DMS 273 (cell line): Measurements from ENCODE around the gene CFAP54.
"Not testable (repeated sequence)": the region's sequence is repeated elsewhere in the genome, so short reads cannot be mapped to it uniquely, and the experiment has no call there.

Experiments
- DNase-seq: peaks from one replicate; lab custom pipeline; 2025; ENCODE audit not compliant: unreplicated experiment; lab: John Stamatoyannopoulos, UW

The CFAP54 gene

DNA sequence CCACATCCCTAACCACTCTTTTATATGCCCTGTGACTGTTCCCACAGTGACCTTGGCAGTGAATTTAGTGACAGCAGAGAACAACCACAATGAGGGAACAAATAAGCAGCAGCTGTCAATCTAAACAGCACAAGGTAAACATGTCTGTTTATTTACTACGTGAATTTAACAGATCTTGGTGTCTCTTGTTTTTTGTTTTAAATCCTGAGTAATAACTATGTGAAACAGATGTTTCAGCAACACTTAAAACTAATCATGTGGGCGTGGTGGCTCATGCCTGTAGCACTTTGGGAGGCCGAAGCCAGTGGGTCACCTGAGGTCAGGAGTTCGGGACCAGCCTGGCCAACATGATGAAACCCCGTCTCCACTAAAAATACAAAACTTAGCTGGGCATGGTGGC lies 17.0 kb upstream of the CFAP54 start:
- DNase-seq = peak; percentile 11

GRCh38 chr12:96473394-96474093 lies 15.8 kb upstream of the CFAP54 start:
- no peak for DNase-seq

GRCh38 chr12:96474206-96474605 lies 15.2 kb upstream of the CFAP54 start:
- DNase-seq = no peak

GRCh38 chr12:96478011-96478410 lies 11.4 kb upstream of the CFAP54 start:
- DNase-seq = no peak

GRCh38 chr12:96482086-96482485 lies 7.3 kb upstream of the CFAP54 start:
- no peak for DNase-seq

- no peak for DNase-seq
Measured at GRCh38 chr12:96483116-96483515, 6.3 kb upstream of the CFAP54 start.

- DNase-seq = no peak
Measured at GRCh38 chr12:96486751-96487613, 2.4 kb upstream of the CFAP54 start.

DNA sequence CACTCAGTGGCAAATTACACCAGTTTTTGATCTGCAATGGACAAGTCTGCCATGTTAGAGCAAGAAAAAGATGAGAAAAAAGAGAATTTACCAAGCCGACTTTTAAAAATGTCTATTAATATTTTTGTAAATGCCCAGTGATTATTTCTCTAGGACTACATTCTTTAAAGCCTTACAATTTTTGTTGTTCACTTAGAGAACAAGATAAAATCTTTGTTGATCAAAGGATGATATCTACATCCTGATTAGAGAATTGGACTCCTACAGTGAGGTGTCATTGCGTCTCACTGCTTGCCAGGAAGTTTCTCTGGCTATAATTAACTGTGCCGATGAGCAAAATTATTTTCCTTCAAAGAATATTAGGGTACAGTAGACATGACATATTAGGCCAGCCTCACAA lies 1.7 kb upstream of the CFAP54 start:
- DNase-seq = no peak

- no peak for DNase-seq
Measured at GRCh38 chr12:96493106-96493505, 3.7 kb downstream of the CFAP54 start.

- DNase-seq = not testable (repeated sequence)
Measured at GRCh38 chr12:96494154-96494553, 4.8 kb downstream of the CFAP54 start.

GRCh38 chr12:96495155-96495554 lies 5.8 kb downstream of the CFAP54 start:
- DNase-seq = no peak

GRCh38 chr12:96495841-96496545 lies 6.6 kb downstream of the CFAP54 start:
- no peak for DNase-seq

- no peak for DNase-seq
Measured at GRCh38 chr12:96496944-96497343, 7.6 kb downstream of the CFAP54 start.

- no peak for DNase-seq
Measured at GRCh38 chr12:96497855-96498254, 8.5 kb downstream of the CFAP54 start.

DNA sequence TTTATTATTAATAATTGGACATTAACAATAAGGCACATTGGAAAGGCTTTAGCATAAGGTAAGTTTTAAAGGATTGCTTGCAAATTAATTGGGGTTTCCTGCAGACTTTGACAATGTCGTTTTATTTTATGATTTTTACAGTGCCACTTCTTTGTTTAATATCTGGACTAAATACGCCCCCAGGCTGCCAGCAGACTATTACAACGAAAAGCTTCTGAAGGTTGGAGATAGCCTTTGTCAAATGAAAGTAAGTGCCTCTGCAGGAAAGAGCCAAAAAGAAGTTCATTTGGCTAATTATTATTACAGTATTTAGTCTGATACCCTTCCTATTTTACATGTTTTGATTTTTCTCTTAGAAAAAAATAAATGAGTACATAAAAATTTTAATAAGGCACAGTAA lies 11.3 kb downstream of the CFAP54 start:
- peak; percentile 25 for DNase-seq

- DNase-seq = peak; percentile 30
Measured at GRCh38 chr12:96501133-96501761, 11.9 kb downstream of the CFAP54 start.

DNA sequence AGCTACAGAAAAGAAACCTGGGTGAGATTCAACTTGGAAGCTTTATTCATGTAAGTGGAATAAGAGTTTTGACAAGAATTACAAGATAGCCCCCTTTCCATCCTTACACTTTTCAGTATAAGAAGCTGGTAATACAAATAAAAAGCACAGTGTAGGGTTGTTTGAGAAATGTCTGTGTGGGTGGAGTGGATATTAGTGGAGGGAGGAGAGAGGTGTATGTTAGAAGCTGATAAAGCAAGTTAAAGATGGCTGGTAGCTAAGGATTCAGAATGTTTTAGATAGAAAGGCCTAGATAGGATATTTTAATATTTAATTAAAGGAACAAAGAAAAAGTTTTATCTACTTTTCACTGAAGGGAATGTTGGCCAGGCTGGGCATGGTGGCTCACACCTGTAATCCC lies 12.5 kb downstream of the CFAP54 start:
- DNase-seq = no peak

DNA sequence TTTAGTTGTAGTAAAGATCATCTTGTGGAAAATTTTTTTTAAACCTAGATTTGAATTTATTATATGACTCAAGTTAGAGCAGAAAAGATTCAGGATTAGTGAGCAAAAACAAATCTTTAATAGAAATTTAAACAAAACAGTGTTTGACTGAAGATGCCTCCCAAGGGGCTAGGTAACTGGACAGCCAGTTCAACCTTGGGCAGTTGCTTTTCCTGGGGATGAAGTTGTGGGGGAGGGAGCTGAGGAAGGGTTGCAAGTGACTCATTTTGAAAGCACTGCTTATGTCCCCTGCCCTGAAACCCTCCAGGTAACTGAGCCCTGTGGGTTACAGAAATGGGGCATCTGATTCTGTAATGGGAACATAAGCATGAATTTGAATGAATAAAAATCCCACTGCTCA lies 13.1 kb downstream of the CFAP54 start:
- no peak for DNase-seq

- no peak for DNase-seq
Measured at GRCh38 chr12:96502949-96503532, 13.7 kb downstream of the CFAP54 start.

DNA sequence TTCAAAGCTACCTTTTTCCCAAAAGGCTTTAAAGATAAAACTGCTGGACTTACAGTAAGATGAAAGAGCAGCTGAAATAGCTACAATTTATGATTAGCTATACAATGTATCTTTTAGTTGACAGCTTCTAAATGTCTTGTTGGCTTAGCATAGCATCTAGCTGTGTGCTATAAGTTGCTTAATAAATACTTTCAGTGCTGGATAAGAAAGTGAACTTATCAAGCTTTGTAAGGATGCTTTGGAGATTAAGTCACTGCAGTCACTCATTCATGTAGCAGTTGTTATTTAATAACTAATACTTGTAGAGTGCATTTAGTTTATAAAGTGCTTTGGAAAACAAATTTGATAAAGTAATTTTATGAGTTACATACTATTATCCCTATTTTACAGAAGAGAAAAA lies 14.6 kb downstream of the CFAP54 start:
- DNase-seq = no peak

DNA sequence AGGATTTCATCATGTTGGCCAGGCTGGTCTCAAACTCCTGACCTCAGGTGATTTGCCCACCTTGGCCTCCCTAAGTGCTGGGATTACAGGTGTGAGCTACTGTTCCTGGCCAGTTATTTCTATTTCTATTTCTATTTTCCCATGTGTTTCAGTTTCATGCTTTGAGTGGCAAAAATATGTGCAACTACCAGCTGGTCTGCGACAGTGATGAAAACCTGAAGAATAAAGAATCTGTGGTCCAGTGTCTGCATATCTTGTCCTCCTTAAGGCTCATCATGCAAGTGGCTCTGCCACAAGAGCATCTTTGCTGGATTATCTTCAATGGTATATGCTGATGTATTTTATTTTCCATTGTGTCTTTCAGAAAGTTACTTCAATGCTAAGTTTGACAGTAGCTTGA lies 17.4 kb downstream of the CFAP54 start:
- DNase-seq = no peak
